Measurements from ENCODE around the gene ZNF701.
"Not testable (repeated sequence)": the region's sequence is repeated elsewhere in the genome, so short reads cannot be mapped to it uniquely, and the experiment has no call there.

The ZNF701 gene

DNA sequence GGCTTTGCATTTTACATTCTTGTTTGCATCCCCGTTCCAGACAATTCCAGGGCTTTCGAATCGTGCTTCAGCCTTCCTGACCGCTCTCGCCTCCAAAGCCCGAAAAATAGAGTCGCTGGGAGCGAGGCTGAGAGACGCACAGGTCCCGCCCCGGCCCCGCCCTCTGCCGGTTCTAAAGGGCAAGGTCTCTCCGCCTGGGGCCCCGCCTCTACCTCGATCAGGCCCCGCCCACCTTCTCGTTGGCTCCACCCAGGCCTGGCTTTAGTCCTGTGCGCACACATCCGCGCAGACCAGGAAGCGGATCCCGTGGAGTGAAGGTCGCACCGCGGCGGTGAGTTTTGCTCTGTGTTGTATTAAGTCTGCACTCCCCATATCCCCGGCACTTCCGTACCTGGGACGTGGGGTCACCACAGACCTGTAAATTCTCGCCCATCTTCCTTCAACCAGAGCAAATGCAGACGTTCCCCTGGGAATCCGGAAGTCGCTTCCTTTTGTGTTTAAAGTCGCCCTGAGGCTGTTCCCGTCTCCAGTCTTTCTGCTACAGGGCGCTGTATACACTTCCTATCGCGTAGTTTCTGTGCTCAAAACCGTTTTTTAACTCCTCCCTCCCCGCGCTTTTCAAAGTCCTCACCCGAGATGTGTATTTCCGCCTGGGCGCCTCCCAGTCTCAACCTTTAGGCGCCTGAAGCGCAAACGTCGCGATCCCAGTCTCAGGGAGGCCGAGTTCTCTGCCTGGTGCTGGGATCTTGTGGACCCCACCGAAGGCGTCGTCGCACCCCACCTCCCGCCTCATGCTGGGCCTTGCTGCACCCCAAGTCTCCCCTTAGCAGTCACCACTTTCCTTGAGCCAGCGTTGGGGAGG, at the start of gene ZNF701:
Gene ZNF701 (plus strand): TSS at position 288 of the 862 bp plus-strand sequence. CDS start 3,861 bp downstream, outside the sequence.
- DNase-seq (ENCODE audit: low read depth in 2 of 2) = peak; percentile 90 to 91

DNA sequence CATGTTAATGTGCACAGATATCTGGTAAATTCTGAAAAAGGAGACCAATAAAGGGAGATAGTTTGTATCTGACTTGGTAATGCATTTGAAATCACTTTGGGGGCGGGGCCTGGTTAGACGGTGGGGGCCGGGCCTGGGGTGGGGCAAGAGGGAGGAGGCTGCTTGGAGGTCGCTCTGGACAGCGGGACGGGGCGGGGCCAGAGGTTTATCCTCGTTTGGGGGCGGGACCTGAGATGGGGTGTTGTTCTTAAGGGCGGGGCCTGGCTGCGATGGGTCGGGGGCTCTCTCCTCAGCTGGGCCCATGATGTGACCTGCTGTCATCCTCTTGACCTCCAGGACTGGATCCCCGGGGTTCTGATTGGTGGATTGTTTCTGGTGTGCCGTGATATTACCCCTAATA, 47.5 kb upstream of the ZNF701 start:
- no peak for DNase-seq (ENCODE audit: low read depth in 2 of 2)

DNA sequence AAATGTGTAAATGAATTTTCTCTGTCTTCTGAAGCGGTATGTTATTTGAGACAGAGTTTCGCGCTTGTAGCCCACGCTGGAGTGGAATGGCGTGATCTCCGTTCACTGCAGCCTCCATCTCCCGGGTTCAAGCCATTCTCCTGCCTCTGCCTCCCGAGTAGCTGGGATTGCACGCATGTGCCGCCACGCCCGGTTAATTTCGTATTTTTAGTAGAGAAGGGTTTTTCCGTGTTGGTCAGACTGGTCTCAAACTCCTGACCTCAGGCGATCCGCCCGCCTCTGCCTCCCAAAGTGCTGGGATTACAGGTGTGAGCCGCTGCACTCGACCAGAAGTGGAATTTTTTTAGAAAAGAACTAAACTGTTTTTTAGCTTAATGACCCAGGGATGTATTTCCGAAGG, 46.0 kb upstream of the ZNF701 start:
- DNase-seq (ENCODE audit: low read depth in 2 of 2) = no peak

DNA sequence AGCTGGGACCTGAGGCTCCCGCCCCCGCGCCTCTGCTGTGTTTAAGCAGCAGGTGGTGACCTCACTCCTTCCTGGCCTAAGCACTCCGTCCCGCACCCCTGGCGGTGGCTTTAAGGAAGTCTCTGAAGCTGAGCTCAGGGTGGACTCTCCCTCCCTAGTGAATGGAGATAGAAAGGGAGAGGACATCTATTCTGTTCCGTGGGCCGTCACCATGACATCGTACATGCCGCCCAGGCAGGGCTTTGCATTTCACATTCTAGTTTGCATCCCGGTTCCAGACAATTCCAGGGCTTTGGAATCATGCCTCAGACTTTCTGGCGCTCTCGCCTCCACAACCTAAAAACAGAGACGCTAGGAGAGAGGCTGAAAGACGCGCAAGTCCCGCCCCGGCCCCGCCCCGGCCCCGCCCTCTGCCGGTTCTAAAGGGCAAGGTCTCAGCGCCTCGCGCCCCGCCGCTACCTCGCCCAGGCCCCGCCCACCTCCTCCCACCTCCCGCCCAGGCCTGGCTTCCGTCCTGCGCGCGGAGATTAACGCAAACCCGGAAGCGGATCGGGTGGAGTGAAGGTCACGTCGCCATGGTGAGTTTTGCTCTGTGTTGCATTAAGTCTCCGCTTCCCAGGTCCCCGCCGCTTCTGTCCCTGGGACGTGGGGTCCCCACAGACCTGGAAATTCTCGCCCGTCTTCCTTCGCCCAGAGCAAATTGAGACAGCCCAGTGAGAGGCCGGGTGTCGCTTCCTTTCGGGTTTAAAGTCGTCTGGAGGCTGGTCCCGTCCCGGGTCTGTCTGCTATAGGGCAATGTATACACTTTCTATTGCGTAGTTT, 42.7 kb upstream of the ZNF701 start, which contains the start of gene ZNF808:
Gene ZNF808 (plus strand): TSS at position 535 of the 822 bp plus-strand sequence. CDS start 15,617 bp downstream, outside the sequence.
- peak; percentile 96 to 98 for DNase-seq (ENCODE audit: low read depth in 2 of 2)

DNA sequence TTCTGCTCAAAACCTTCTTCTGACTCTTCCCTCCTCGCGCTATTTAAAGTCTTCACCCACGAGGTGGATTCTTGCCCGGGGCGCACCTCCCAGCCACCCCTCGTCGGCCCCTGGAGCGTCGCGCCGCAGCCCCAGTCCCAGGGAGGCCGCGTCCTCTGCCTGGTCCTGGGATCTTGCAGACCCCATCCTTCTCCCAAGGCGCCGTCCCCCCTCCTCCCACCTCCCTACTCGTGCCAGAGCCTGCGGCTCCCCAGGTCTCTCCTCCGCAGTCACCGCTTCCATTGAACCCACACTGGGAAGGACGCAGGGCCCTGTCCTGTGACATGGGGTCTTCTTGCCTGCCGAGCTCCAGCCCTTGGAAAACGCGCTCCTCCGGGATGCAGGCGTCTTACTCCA, 42.1 kb upstream of the ZNF701 start:
- no peak for DNase-seq (ENCODE audit: low read depth in 2 of 2)

DNA sequence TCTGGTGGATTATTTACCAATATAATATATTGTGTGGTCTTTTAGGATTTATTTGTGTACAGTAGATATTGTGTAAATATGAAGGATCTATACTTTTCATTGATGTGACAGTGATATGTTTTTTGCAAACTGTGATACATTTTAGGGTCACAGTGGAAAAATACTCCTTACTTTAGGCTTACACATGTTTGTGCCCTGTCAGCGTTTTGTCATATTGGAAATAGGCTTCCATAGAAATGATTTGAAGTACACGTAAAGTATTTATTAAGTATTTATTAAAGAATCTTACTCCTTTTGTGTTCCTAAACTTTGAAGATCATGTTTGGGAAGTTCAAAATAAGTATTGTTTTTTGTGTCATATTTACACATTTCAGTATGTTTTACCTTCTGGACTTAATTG, 37.6 kb upstream of the ZNF701 start:
- DNase-seq (ENCODE audit: low read depth in 2 of 2) = no peak

DNA sequence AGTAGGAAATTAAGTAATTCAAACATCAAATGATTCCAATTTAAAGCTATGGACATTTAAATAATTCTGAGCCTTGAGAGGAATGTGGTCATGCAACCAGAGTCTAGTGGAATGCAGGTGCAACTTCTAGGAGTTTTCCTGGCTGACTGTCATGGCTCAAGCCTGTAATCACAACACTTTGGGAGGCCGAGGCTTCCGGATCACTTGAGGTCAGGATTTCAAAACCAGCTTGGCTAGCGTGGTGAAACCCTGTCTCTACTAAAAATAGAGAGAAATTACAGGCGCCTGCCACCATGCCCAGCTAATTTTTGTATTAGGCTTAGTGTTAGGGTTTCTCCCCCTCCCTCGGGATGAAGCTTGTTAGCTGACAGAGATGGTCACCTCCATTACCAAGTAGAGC, 36.2 kb upstream of the ZNF701 start:
- no peak for DNase-seq (ENCODE audit: low read depth in 2 of 2)

DNA sequence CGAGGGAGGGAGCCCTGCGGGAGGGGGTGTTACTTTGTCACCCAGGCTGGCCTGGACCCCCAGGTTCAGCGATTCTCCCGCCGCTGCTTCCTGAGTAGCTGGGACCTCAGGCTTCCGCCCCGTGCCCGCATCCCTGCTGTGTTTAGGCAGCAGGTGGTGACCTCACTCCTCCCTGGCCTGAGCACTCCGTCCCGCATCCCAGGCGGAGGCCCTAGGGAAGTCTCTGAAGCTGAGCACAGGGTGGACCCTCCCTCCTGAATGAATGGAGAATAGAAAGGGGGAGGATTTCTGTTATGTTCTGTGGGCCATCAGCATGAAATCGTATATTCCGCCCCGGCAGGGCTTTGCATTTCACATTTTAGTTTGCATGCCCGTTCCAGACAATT, 34.7 kb upstream of the ZNF701 start:
- not testable (repeated sequence) for DNase-seq (ENCODE audit: low read depth in 2 of 2)

DNA sequence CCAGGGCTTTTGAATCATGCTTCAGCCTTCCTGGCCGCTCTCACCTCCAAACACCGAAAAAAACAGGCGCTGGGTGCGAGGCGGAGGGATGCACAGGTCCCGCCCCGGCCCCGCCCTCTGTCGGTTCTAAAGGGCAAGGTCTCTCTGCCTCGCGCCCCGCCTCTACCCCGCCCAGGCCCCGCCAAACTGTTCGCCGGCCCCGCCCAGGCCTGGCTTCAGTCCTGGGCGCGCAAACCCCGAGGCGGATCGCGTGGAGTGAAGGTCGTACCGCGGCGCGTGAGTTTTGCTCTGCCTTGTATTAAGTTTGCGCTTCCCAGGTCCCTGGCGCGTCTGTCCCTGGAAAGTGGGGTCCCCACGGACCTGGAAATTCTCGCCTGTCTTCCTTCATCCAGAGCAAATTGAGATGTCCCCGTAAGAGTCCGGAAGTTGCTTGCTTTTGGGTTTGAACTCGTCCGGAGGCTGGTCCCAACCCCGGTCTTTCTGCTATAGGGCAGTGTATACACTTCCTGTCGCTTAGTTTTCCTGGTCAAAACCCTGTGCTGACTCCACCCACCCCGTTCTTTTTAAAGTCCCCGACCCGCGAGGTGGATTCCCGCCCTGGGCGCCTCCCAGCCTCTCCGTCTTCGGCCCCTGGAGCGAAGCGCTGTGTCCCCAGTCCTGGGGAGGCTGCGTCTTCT, 34.2 kb upstream of the ZNF701 start:
- DNase-seq (ENCODE audit: low read depth in 2 of 2) = peak; percentile 85 to 91

DNA sequence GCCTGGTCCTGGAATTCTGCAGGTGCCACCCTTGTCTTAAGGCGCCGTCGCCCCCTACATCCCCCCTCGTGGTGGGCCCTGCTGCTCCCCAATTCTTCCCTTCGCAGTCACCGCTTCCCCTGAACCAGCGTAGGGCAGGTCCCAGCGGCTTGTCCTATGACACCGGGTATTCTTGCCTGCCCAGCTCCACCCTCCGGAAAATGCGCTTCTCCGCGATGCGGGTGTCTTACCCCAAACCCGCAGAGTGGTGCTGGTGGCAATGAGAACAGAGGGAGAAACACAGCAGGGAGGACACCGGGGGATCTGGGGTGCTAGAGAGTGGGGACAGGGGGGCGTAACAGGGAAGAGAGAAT, 33.7 kb upstream of the ZNF701 start:
- peak; percentile 5 to 35 for DNase-seq (ENCODE audit: low read depth in 2 of 2)

DNA sequence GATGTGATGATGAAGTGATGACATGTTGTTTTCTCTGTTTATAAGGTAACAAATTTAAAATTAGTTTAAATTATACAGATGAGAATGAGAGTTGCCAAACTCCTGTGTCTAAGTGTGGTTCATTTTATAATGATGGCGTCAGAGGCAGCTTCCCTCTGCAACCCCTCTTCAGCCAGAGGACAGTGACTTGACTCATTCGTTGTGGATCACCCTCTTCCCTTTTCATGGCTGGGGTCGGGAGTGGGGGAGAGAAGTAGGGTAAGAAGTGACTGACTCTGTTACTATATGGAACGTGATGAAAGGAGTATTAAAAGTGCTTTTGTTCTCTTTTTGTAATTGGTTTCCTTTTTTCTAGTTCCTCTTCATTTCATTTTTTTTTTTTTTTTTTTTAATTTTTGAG, 31.3 kb upstream of the ZNF701 start:
- DNase-seq (ENCODE audit: low read depth in 2 of 2) = not testable (repeated sequence)

DNA sequence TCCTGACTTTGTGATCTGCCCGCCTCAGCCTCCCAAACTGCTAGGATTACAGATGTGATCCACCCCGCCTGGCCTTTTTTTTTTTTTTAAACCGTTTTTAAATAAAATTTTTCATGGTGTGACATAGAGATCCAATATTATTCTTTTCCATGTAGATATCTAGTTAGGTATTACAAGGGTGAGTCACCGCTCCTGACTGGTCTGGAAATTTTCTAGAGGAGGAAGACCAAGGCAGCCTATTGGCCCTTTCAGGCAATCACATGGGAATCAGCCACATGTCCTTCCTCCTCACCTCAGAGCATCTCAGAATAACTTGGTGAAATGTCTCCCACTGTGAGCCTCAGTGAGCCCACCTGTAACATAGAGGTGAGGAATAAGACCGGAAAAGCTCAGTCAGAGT, 28.9 kb upstream of the ZNF701 start:
- DNase-seq (ENCODE audit: low read depth in 2 of 2) = not testable (repeated sequence)

DNA sequence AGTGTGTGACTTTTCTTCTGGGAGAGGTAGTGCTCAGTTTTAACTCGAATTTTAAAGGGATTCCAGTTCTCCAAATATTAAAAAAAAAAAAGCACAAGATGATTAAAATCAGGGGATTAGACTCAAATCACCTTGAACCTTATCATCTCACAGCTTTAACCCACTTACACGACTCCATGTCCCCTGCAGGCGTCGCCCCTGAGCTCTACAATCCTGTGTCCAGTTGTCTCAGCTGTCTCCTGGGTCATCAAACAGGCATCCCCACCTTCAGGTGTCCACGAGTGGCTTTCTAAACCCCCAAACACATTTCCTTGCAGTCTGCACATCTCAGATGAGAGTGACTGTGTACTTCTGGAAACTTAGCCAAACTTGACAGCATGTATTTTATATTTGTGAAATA, 28.5 kb upstream of the ZNF701 start:
- DNase-seq (ENCODE audit: low read depth in 2 of 2) = no peak

DNA sequence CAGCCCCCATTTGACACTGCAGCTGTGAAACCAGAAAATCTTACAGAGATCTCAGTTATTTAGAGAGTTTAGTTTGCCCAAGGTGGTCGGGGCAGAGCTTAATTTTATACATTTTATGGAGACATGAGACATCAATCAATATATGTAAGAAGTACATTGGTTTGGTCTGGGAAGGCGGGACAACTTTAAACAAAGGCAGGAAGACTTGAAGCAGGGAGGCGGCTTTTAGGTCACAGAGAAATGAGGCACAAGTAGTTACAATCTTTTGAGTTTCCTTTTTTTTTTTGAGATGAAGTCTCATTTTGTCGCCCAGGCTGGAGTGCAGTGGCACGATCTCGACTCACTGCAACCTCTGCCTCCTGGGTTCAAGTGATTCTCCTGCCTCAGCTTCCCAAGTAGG, 27.5 kb upstream of the ZNF701 start:
- DNase-seq (ENCODE audit: low read depth in 2 of 2) = not testable (repeated sequence)

DNA sequence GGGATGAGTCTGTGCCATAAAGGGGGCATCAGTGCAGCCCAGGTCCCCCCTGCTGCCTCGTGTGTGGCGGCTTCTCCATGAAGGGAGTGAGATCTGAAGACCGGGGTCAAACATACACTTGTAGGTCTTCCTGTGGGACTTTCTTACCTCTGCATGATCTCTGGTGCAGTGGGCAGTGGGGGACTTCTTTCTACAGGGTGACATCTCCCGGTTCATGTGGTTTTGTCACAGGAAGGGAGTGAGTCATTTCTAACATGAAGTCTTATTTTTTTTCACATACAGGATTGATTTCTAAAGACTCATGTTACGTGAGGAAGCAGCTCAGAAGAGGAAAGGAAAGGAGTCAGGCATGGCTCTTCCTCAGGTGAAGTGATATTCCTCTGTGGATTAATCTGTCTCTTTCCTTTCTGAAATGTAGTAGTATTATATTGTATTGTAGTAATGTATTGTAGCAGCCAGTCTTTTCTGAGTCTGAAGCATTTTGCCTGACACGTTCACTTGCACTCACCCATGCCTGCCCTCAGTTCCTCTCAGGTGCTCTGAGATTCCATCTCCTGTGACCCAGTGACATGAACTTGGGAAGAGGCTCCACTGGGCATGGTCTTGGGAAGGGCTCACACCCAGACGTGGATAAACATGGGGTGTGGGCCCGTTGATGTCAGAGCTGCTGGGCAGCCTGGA, 27.0 kb upstream of the ZNF701 start:
- peak; percentile 17 to 24 for DNase-seq (ENCODE audit: low read depth in 2 of 2)

DNA sequence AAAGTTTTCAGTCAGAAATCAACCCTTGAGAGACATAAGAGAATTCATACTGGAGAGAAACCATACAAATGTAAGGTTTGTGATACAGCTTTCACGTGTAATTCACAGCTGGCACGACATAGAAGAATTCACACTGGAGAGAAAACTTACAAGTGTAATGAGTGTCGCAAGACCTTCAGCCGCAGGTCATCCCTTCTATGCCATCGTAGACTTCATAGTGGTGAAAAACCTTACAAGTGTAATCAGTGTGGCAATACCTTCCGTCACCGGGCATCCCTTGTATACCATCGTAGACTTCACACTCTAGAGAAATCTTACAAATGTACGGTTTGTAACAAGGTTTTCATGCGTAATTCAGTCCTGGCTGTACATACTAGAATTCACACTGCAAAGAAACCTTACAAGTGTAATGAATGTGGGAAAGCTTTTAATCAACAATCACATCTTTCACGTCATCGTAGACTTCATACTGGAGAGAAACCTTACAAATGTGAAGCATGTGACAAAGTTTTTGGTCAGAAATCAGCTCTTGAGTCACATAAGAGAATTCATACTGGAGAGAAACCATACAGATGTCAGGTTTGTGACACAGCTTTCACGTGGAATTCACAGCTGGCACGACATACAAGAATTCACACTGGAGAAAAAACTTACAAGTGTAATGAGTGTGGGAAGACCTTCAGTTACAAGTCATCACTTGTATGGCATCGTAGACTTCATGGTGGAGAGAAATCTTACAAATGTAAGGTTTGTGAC, 15.7 kb upstream of the ZNF701 start:
- no peak for DNase-seq (ENCODE audit: low read depth in 2 of 2)

DNA sequence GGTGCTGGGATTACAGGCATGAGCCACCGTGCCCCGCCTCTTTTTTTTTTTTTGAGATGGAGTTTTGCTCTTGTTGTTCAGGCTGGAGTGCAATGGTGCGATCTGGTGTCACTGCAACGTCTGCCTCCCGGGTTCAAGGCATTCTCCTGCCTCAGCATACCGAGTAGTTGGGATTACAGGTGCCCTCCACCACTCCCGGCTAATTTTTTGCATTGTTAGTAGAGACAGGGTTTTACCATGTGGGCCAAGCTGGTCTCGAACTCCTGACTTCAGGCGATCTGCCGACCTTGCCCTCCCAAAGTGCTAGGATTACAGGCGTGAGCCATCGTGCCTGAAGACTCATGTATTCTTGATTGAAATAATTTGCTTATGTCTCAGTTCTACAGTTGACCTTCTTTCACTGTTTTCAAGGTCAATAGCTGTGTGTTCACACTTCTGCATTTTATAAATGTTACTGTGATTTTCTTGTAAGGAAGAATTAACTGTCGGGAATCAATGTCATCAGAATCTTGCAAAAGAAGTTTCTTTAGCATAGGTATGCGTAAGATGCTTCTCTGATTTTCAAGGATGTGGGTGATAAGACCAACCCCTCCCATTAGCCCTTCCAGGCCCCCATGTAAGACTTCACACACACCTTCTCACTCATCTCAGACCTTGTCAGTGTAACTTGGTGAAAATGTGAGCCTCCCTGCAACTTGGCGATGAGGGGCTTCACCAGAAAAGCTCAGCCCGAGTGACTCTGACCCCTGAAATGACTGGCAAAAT, 12.7 kb upstream of the ZNF701 start:
- DNase-seq (ENCODE audit: low read depth in 2 of 2) = no peak

DNA sequence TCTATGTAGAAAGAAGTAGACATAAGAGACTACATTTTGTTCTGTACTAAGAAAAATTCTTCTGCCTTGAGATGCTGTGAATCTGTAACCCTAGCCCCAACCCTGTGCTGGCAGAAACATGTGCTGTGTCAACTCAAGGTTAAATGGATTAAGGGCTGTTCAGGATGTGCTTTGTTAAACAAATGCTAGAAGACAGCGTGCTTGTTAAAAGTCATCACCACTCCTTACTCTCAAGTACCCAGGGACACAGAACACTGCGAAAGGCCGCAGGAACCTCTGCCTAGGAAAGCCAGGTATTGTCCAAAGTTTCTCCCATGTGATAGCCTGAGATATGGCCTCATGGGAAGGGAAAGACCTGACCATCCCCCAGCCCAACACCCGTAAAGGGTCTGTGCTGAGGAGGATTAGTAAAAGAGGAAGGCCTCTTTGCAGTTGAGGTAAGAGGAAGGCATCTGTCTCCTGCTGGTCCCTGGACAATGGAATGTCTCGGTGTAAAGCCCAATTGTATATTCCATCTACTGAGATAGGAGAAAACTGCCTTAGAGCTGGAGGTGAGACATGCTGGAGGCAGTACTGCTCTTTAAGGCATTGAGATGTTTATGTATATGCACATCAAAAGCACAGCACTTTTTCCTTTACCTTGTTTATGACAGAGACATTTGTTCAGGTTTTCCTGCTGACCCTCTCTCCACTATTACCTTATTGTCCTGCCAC, 11.2 kb upstream of the ZNF701 start:
- DNase-seq (ENCODE audit: low read depth in 2 of 2) = not testable (repeated sequence)

DNA sequence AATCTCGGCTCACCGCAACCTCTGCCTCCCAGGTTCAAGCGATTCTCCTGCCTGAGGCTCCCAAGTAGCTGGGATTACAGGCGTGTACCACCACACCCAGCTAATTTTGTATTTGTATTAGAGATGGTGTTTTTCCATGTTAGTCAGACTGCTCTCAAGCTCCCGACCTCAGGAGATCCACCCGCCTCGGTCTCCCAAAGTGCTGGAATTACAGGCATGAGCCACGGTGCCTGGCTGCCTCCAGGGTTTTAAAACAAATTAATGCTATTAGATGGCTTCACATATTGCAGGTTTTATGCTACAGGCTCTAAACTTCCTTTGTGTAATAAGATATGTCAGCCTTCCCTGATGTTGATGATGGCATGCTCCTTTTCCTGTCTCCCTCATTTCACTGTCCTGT, 8.5 kb upstream of the ZNF701 start:
- not testable (repeated sequence) for DNase-seq (ENCODE audit: low read depth in 2 of 2)
